CD4-positive, alpha-beta T cell (primary cell): ENCODE results near the gene RUBCN. TPM values are rescaled to one million over a fixed set of nuclear protein-coding genes. Genes with fewer than 3 reads are reported as not detected.
"Not testable (repeated sequence)": the region's sequence is repeated elsewhere in the genome, so short reads cannot be mapped to it uniquely, and the experiment has no call there.

Experiments used
- ATAC-seq: fragments of 200-7000 bp; cut with Tn5 transposase; one replicate; pipeline ENCODE4 v1.10.0; 2022; ENCODE audit warnings: mild to moderate bottlenecking; ENCODE audit not compliant: poor library complexity
- CTCF ChIA-PET: fragments of 350-600 bp; sonication (Branson Sonifier 250); formaldehyde crosslinking; loops from one replicate; lab custom pipeline; 2021; ENCODE audit warnings: antibody characterized with exemption, inconsistent platforms; lab: Charles Lee
- POLR2A ChIA-PET: fragments of 350-600 bp; sonication (Branson Sonifier 250); formaldehyde crosslinking; loops from one replicate; lab custom pipeline; 2021; ENCODE audit warnings: antibody characterized with exemption, inconsistent platforms; lab: Charles Lee
- DNase-seq, 14 experiments: peaks; one replicate each; pipeline ENCODE4 v3.0.0-alpha.2; 2013 to 2020; ENCODE audit warnings: mixed read lengths in 2 of 14
- H3K27ac ChIP-seq, 2 donors: one replicate each; pipeline versions ENCODE4 v1.5.1 to v1.7.0; 2013; ENCODE audit warnings: low read length in 2 of 2, low read depth in 1 of 2, mild to moderate bottlenecking in 1 of 2
- H3K27me3 ChIP-seq, 2 experiments: 1 replicate in 1 of 2; 2 replicates in 1 of 2; pipeline versions ENCODE4 v1.6.1 to v1.7.0; 2013; ENCODE audit warnings: low read length in 2 of 2, control low read depth in 1 of 2, mild to moderate bottlenecking in 1 of 2, moderate library complexity in 1 of 2; ENCODE audit not compliant: insufficient read depth in 2 of 2, control insufficient read depth in 1 of 2
- H3K36me3 ChIP-seq: one replicate; pipeline ENCODE4 v1.6.1; 2013; ENCODE audit warnings: low read length, control low read depth; ENCODE audit not compliant: insufficient read depth
- H3K4me1 ChIP-seq: one replicate; pipeline ENCODE4 v1.6.1; 2013; ENCODE audit warnings: low read length, control low read depth; ENCODE audit not compliant: insufficient read depth
- H3K4me3 ChIP-seq: one replicate; pipeline ENCODE4 v1.5.1; 2013; ENCODE audit warnings: mild to moderate bottlenecking, low read length, moderate library complexity
- H3K9me3 ChIP-seq, 2 experiments: 1 replicate in 1 of 2; 2 replicates in 1 of 2; pipeline versions ENCODE4 v1.6.1 to v1.7.0; 2013; ENCODE audit warnings: low read length in 2 of 2, mild to moderate bottlenecking in 2 of 2, control low read depth in 1 of 2, moderate library complexity in 1 of 2; ENCODE audit not compliant: control insufficient read depth in 1 of 2, insufficient read depth in 1 of 2
- H3K27ac Mint-ChIP-seq: one replicate; pipeline ENCODE4 v1.8.0; 2020; ENCODE audit warnings: mixed read lengths
- H3K27me3 Mint-ChIP-seq: one replicate; pipeline ENCODE4 v1.8.0; 2021; ENCODE audit warnings: mixed read lengths
- H3K36me3 Mint-ChIP-seq: one replicate; pipeline ENCODE4 v1.8.0; 2021; ENCODE audit warnings: low read depth, mixed read lengths
- H3K4me1 Mint-ChIP-seq: one replicate; pipeline ENCODE4 v1.8.0; 2021; ENCODE audit warnings: low read depth, mixed read lengths
- H3K4me3 Mint-ChIP-seq: one replicate; pipeline ENCODE4 v1.8.0; 2020; ENCODE audit warnings: mild to moderate bottlenecking, mixed read lengths
- H3K9me3 Mint-ChIP-seq: one replicate; pipeline ENCODE4 v1.8.0; 2020; ENCODE audit warnings: mixed read lengths
- intact Hi-C, 2 experiments: fragments of 100-400 bp; cut with DNase I in 1 of 2; cut with micrococcal nuclease in 1 of 2; formaldehyde crosslinking; loops; one replicate each; pipeline versions ENCODE4 v1.15.1 to v1.9.0; 2023 to 2025; cut with DNase I, micrococcal nuclease
- total RNA-seq, 174 experiments: library from RNA in 2 of 174; stranded (reverse) in 2 of 174; gene quantifications; one replicate each; pipeline ENCODE4 v1.2.3 and lab custom pipeline; 2021 to 2026

The RUBCN gene
- total RNA-seq, 2 experiments from 2014 or later = 35.3 to 38.9 TPM

GRCh38 chr3:197652860-197653259 is 83.8 kb downstream of the RUBCN start:
- DNase-seq, H3K27me3 ChIP-seq, H3K4me3 ChIP-seq, H3K9me3 Mint-ChIP-seq, ATAC-seq, H3K27ac Mint-ChIP-seq, H3K27me3 Mint-ChIP-seq, H3K36me3 Mint-ChIP-seq, H3K36me3 ChIP-seq, H3K9me3 ChIP-seq, POLR2A ChIA-PET, H3K4me1 ChIP-seq, H3K27ac ChIP-seq, CTCF ChIA-PET, H3K4me1 Mint-ChIP-seq, intact Hi-C loops, H3K4me3 Mint-ChIP-seq: not testable (repeated sequence)

- H3K27me3 ChIP-seq, DNase-seq, H3K9me3 Mint-ChIP-seq, H3K4me3 ChIP-seq, H3K36me3 Mint-ChIP-seq, H3K4me1 ChIP-seq, H3K4me1 Mint-ChIP-seq, H3K36me3 ChIP-seq, H3K27ac Mint-ChIP-seq, CTCF ChIA-PET, H3K9me3 ChIP-seq, H3K27ac ChIP-seq, H3K4me3 Mint-ChIP-seq, POLR2A ChIA-PET, ATAC-seq, intact Hi-C loops, H3K27me3 Mint-ChIP-seq: not testable (repeated sequence)
These were observed 89.1 kb downstream of the RUBCN start for GRCh38 chr3:197647649-197648048.

- intact Hi-C loops, CTCF ChIA-PET, H3K27me3 Mint-ChIP-seq, H3K9me3 Mint-ChIP-seq, H3K36me3 ChIP-seq, DNase-seq, H3K4me1 Mint-ChIP-seq, ATAC-seq, H3K9me3 ChIP-seq, H3K4me3 ChIP-seq, H3K4me3 Mint-ChIP-seq, POLR2A ChIA-PET, H3K27ac ChIP-seq, H3K27me3 ChIP-seq, H3K27ac Mint-ChIP-seq, H3K4me1 ChIP-seq, H3K36me3 Mint-ChIP-seq: not testable (repeated sequence)
These were observed 89.5 kb downstream of the RUBCN start for GRCh38 chr3:197647191-197647590.

GRCh38 chr3:197646294-197646693 is 90.4 kb downstream of the RUBCN start:
- intact Hi-C loops, H3K9me3 Mint-ChIP-seq, H3K36me3 ChIP-seq, H3K9me3 ChIP-seq, H3K27me3 Mint-ChIP-seq, H3K27ac Mint-ChIP-seq, ATAC-seq, H3K4me1 ChIP-seq, H3K27ac ChIP-seq, H3K4me3 Mint-ChIP-seq, H3K36me3 Mint-ChIP-seq, H3K4me3 ChIP-seq, CTCF ChIA-PET, DNase-seq, H3K4me1 Mint-ChIP-seq, H3K27me3 ChIP-seq, POLR2A ChIA-PET: not testable (repeated sequence)

- H3K27me3 Mint-ChIP-seq, H3K4me3 ChIP-seq, POLR2A ChIA-PET, H3K36me3 Mint-ChIP-seq, H3K9me3 Mint-ChIP-seq, H3K27ac ChIP-seq, ATAC-seq, H3K27ac Mint-ChIP-seq, CTCF ChIA-PET, H3K9me3 ChIP-seq, H3K4me3 Mint-ChIP-seq, DNase-seq, H3K27me3 ChIP-seq, H3K36me3 ChIP-seq, H3K4me1 Mint-ChIP-seq, H3K4me1 ChIP-seq, intact Hi-C loops: not testable (repeated sequence)
These were observed 99.1 kb downstream of the RUBCN start for GRCh38 chr3:197637556-197637955.
